SK-N-SH (cell line): Measurements from ENCODE around the gene GFPT2. TPM values are rescaled to one million over a fixed set of nuclear protein-coding genes. Genes with fewer than 3 reads are reported as not detected.
A peak's percentile ranks its signal among the peaks of the same experiment; 100 is the strongest.

Source experiments
- CTCF ChIA-PET: fragments of 300-600, 350-600 bp; formaldehyde crosslinking; extraction: SDS; loops from one replicate; lab custom pipeline; 2021; lab: Yijun Ruan, JAX
- POLR2A ChIA-PET: fragments of 350-600 bp; sonication (Branson Sonifier 250); formaldehyde crosslinking; extraction: SDS; loops from one replicate; lab custom pipeline; 2020; ENCODE audit warnings: antibody characterized with exemption, inconsistent platforms; lab: Yijun Ruan, JAX
- DNase-seq: peaks from one replicate; pipeline ENCODE4 v3.0.0; 2012
- H2AFZ ChIP-seq: fragments of 200-600 bp; sonication (generic); 2 replicates; pipeline ENCODE4 v1.8.1; 2016; ENCODE audit warnings: antibody characterized with exemption, mild to moderate bottlenecking, low read depth
- H3F3A ChIP-seq: fragments of 200-600 bp; sonication (generic); replicated peaks from 2 replicates; pipeline ENCODE3; 2016; ENCODE audit warnings: antibody characterized with exemption, mild to moderate bottlenecking; ENCODE audit not compliant: insufficient read depth
- H3K27ac ChIP-seq, 2 experiments: fragments of 200-500 bp in 1 of 2; fragments of 200-600 bp in 1 of 2; sonication (Bioruptor generic) in 1 of 2; sonication (generic), shearing (Covaris generic) in 1 of 2; 2 replicates each; pipeline versions ENCODE4 v1.5.1 to v1.6.1; 2014 to 2016; ENCODE audit warnings: low read depth in 2 of 2, inconsistent platforms in 1 of 2, low read length in 1 of 2, mild to moderate bottlenecking in 1 of 2, mixed read lengths in 1 of 2
- H3K27me3 ChIP-seq: fragments of 200-600 bp; sonication (generic), shearing (Covaris generic); 2 replicates; pipeline ENCODE4 v1.6.1; 2016; ENCODE audit warnings: mixed run types; ENCODE audit not compliant: insufficient read depth
- H3K36me3 ChIP-seq, 2 experiments: fragments of 200-500 bp in 1 of 2; fragments of 200-600 bp in 1 of 2; sonication (Bioruptor generic) in 1 of 2; sonication (generic) in 1 of 2; replicated peaks in 1 of 2; 2 replicates each; pipeline versions ENCODE3 to v1.5.1; 2014 to 2016; ENCODE audit warnings: low read length in 1 of 2, mild to moderate bottlenecking in 1 of 2; ENCODE audit not compliant: insufficient read depth in 2 of 2, control insufficient read depth in 1 of 2
- H3K4me1 ChIP-seq, 2 experiments: fragments of 200-500 bp in 1 of 2; fragments of 200-600 bp in 1 of 2; sonication (Bioruptor generic) in 1 of 2; sonication (generic), shearing (Covaris generic) in 1 of 2; 2 replicates each; pipeline versions ENCODE4 v1.5.1 to v1.6.1; 2014 to 2016; ENCODE audit warnings: low read depth in 1 of 2, low read length in 1 of 2, mixed run types in 1 of 2; ENCODE audit not compliant: insufficient read depth in 2 of 2, control insufficient read depth in 1 of 2
- H3K4me2 ChIP-seq: fragments of 200-600 bp; sonication (generic), shearing (Covaris generic); 2 replicates; pipeline ENCODE4 v1.6.1; 2017; ENCODE audit warnings: mixed run types
- H3K4me3 ChIP-seq, 2 experiments: fragments of 200-500 bp in 1 of 2; fragments of 200-600 bp in 1 of 2; sonication (Bioruptor generic) in 1 of 2; sonication (generic), shearing (Covaris generic) in 1 of 2; 2 replicates each; pipeline versions ENCODE4 v1.5.1 to v1.8.1; 2014 to 2016; ENCODE audit warnings: low read depth in 2 of 2, inconsistent platforms in 1 of 2, low read length in 1 of 2, mild to moderate bottlenecking in 1 of 2, mixed read lengths in 1 of 2, moderate library complexity in 1 of 2
- H3K79me2 ChIP-seq: fragments of 200-600 bp; sonication (generic); 2 replicates; pipeline ENCODE4 v1.8.1; 2017; ENCODE audit warnings: mild to moderate bottlenecking; ENCODE audit not compliant: insufficient read depth
- H3K9ac ChIP-seq: fragments of 200-600 bp; sonication (generic); 2 replicates; pipeline ENCODE4 v1.6.1; 2017; ENCODE audit warnings: mixed run types
- H3K9me2 ChIP-seq: fragments of 200-600 bp; sonication (generic); 2 replicates; pipeline ENCODE4 v1.6.1; 2017; ENCODE audit warnings: mixed run types
- H3K9me3 ChIP-seq: fragments of 200-600 bp; sonication (generic); 2 replicates; pipeline ENCODE4 v1.6.1; 2017; ENCODE audit warnings: mixed run types, mild to moderate bottlenecking, moderate library complexity
- H4K20me1 ChIP-seq: fragments of 200-600 bp; sonication (generic); 2 replicates; pipeline ENCODE4 v1.6.1; 2017; ENCODE audit warnings: mild to moderate bottlenecking, mixed run types; ENCODE audit not compliant: insufficient read depth
- ELF1 ChIP-seq: IDR thresholded peaks from 2 replicates; pipeline ENCODE4 v1.4.0; 2012
- GABPA ChIP-seq: IDR thresholded peaks from 2 replicates; pipeline ENCODE4 v1.4.0; 2012; ENCODE audit warnings: low read depth, mild to moderate bottlenecking
- GATA2 ChIP-seq: sonication (generic); formaldehyde crosslinking; IDR thresholded peaks from 2 replicates; pipeline ENCODE4 v1.5.0; 2020; ENCODE audit warnings: mild to moderate bottlenecking, missing genetic modification reagents
- JUND ChIP-seq: IDR thresholded peaks from 2 replicates; pipeline ENCODE4 v1.4.0; 2012
- MEF2A ChIP-seq: IDR thresholded peaks from 2 replicates; pipeline ENCODE4 v1.4.0; 2012; ENCODE audit warnings: low read depth, borderline replicate concordance
- NFIC ChIP-seq: IDR thresholded peaks from 2 replicates; pipeline ENCODE4 v1.4.0; 2012; ENCODE audit warnings: borderline replicate concordance
- POLR2AphosphoS5 ChIP-seq: IDR thresholded peaks from 2 replicates; pipeline ENCODE4 v1.6.1; 2012; ENCODE audit warnings: low read depth, low read length
- TCF12 ChIP-seq: IDR thresholded peaks from 2 replicates; pipeline ENCODE4 v1.4.0; 2012
- TEAD4 ChIP-seq: IDR thresholded peaks from 2 replicates; pipeline ENCODE4 v1.4.0; 2012; ENCODE audit warnings: mild to moderate bottlenecking, borderline replicate concordance; ENCODE audit not compliant: insufficient read depth
- WGBS: methylation state at CpG from one replicate; pipeline ENCODE4 v1.1.6; 2017; ENCODE audit warnings: low lambda C conversion rate; 5-methylcytosine and 5-hydroxymethylcytosine counted together
- polyA plus RNA-seq, 3 experiments: library from polyadenylated mRNA; depleted of rRNA; stranded (reverse); fragments of >200 nt; gene quantifications; 2 replicates each; pipeline ENCODE4 v1.2.3, GENCODE V29; 2012
- TF ChIP-seq, protein P1 (sequence below): IDR thresholded peaks from 2 replicates; pipeline ENCODE4 v1.4.0; 2012; ENCODE audit warnings: low read depth, borderline replicate concordance
- TF ChIP-seq, protein P2 (sequence below): IDR thresholded peaks from 2 replicates; pipeline ENCODE4; 2012
- TF ChIP-seq, protein P3 (sequence below): IDR thresholded peaks from 2 replicates; pipeline ENCODE4 v1.4.0; 2012; ENCODE audit warnings: low read depth

The GFPT2 gene
- polyA plus RNA-seq, 1 of the 3 experiments (the other 2 are of a cell fraction), result 8.1 TPM

DNA sequence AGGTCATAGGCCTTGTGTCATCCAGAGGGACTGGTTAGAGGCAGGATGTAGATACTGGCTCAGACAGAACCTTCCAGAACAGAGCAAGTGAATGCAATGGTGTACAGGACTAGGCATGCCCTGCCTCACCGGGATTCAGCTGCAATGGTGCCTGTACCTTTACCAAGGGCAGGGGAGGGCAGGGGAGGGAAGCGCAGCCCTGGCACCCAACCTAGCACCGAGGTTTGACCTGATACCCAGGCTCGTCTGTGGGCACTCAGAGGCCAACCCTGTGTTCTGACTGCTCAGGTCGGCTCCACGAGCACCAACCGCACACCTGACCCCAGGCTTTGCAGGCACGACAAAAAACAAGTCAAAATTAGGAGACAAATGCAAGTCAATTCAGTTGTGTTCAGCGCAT lies 47.3 kb upstream of the GFPT2 start (continued):
- TF ChIP-seq POLR2AphosphoS5 (no peak), TEAD4 (no peak)

- POLR2A ChIA-PET, result no interaction called here
- H3K79me2 ChIP-seq, result no peaks in the 10 kb centered on the region
These were observed 46.5 kb upstream of the GFPT2 start for GRCh38 chr5:180399401-180400215.

DNA sequence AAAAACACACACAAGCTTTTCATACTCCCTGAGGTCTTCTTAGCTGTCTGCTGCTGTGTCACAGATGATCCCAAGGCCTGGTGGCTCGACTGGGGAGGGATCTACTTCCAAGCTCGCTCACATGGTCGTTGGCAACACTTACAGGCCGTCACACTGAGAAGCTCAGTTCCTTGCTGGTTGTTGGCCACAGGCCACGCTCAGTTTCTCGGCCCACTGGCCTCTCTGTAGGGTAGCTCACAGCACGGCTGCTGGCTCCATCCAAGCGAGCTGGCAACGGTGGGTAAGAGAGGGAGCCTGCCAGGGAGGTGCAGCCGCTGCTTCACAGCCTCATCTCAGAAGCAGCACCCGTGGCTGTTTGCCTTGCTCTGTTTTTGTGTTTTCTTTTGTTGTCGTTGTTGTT lies 43.8 kb upstream of the GFPT2 start:
- TF ChIP-seq GATA2 (CRISPR knock-in tag), result no peak
- TF ChIP-seq MEF2A, result no peak
- TF ChIP-seq GABPA, result no peak
- TF ChIP-seq ELF1, result no peak
- TF ChIP-seq, protein P1, sequence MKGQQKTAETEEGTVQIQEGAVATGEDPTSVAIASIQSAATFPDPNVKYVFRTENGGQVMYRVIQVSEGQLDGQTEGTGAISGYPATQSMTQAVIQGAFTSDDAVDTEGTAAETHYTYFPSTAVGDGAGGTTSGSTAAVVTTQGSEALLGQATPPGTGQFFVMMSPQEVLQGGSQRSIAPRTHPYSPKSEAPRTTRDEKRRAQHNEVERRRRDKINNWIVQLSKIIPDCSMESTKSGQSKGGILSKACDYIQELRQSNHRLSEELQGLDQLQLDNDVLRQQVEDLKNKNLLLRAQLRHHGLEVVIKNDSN, result no peak
- no peak for TF ChIP-seq TCF12
- TF ChIP-seq, protein P2, sequence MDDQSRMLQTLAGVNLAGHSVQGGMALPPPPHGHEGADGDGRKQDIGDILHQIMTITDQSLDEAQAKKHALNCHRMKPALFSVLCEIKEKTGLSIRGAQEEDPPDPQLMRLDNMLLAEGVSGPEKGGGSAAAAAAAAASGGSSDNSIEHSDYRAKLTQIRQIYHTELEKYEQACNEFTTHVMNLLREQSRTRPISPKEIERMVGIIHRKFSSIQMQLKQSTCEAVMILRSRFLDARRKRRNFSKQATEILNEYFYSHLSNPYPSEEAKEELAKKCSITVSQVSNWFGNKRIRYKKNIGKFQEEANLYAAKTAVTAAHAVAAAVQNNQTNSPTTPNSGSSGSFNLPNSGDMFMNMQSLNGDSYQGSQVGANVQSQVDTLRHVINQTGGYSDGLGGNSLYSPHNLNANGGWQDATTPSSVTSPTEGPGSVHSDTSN, result no peak
- TF ChIP-seq, protein P3, sequence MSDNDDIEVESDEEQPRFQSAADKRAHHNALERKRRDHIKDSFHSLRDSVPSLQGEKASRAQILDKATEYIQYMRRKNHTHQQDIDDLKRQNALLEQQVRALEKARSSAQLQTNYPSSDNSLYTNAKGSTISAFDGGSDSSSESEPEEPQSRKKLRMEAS, result no peak
- no peak for TF ChIP-seq JUND
- no peak for TF ChIP-seq NFIC
- no peak overlapping the region for H3K27ac ChIP-seq
- no peaks in the 10 kb centered on the region for H3K36me3 ChIP-seq
- no peaks in the 10 kb centered on the region for H3K27me3 ChIP-seq
- POLR2A ChIA-PET, result no interaction called here
- DNase-seq, result peak; percentile 5
- no peak overlapping the region for H2AFZ ChIP-seq
- no peaks in the 10 kb centered on the region for H4K20me1 ChIP-seq
- CTCF ChIA-PET, result interaction anchor here (1.0 kb wide), 1 partner anchor 104 kb away, joined by 5 read pairs; no protein-coding TSS in a partner anchor
- H3K4me2 ChIP-seq, result no peak overlapping the region
- 32% methylated on average over 10 of the region's 12 CpGs for WGBS
- no peaks in the 10 kb centered on the region for H3K9me2 ChIP-seq
- no peaks in the 10 kb centered on the region for H3F3A ChIP-seq
- H3K79me2 ChIP-seq, result no peaks in the 10 kb centered on the region
- no peaks in the 10 kb centered on the region for H3K9me3 ChIP-seq
- no peak overlapping the region for H3K4me3 ChIP-seq
- no peaks in the 10 kb centered on the region for H3K4me1 ChIP-seq
- no peak overlapping the region for H3K9ac ChIP-seq

More at GRCh38 chr5:180399401-180400215, 46.5 kb upstream of the GFPT2 start:
- CTCF ChIA-PET, result interaction anchor here (1.2 kb wide), 1 partner anchor 71 kb away, joined by 3 read pairs; no protein-coding TSS in a partner anchor
- peak; percentile 8 for DNase-seq
- H3K4me1 ChIP-seq, result no peaks in the 10 kb centered on the region
- H2AFZ ChIP-seq, result no peak overlapping the region
- H3K9ac ChIP-seq, result no peak overlapping the region
- H3K27me3 ChIP-seq, result no peaks in the 10 kb centered on the region
- H4K20me1 ChIP-seq, result no peaks in the 10 kb centered on the region
- H3K4me2 ChIP-seq, result no peak overlapping the region
- no peak overlapping the region for H3K27ac ChIP-seq
- H3K9me2 ChIP-seq, result no peaks in the 10 kb centered on the region
- H3K36me3 ChIP-seq, result no peaks in the 10 kb centered on the region
- no peaks in the 10 kb centered on the region for H3K9me3 ChIP-seq
- no peaks in the 10 kb centered on the region for H3F3A ChIP-seq
- 57% methylated on average over 17 of the region's 20 CpGs for WGBS
- H3K4me3 ChIP-seq, result no peak overlapping the region
- TF ChIP-seq ELF1 (no peak), MEF2A (no peak)
- TF ChIP-seq, protein P3, result no peak
- TF ChIP-seq, protein P2, result no peak
- TF ChIP-seq, all 33 proteins: peak for 0
